Measurements from ENCODE around the gene INKA2. TPM values are rescaled to one million over a fixed set of nuclear protein-coding genes. Genes with fewer than 3 reads are reported as not detected.
"Not testable (repeated sequence)": the region's sequence is repeated elsewhere in the genome, so short reads cannot be mapped to it uniquely, and the experiment has no call there.

INKA2 gene
- total RNA-seq, 1 donor from 2014 or later: 4.9 TPM

GRCh38 chr1:111750856-111751255 is 11.7 kb upstream of the INKA2 start:
- DNase-seq (ENCODE audit: low spot score): no peak

- no peak for DNase-seq (ENCODE audit: low spot score)
These were observed 10.4 kb upstream of the INKA2 start for GRCh38 chr1:111749628-111750027.

DNA sequence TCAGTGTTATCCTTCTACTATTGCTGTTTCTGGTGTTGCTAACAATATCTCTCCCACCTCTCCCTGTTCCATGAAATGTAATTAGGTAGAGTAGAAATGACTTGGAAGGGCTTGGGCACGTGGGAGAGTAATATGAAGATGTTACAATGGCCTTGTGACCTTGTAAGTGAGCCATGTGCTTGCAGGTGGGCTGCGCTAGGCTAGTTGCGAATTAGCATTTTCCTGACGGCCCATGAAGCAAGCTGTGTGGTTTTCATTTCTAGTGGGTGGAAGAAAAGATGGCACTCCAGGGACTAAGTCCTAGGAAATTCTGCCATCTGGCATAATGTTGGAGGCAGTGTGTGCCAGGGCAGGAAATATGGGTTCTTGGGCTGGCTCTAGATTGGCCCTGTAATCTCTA is 8.8 kb upstream of the INKA2 start:
- DNase-seq (ENCODE audit: low spot score): no peak

- peak; percentile 54 for DNase-seq (ENCODE audit: low spot score)
These were observed 8.1 kb upstream of the INKA2 start for GRCh38 chr1:111747282-111747734.

DNA sequence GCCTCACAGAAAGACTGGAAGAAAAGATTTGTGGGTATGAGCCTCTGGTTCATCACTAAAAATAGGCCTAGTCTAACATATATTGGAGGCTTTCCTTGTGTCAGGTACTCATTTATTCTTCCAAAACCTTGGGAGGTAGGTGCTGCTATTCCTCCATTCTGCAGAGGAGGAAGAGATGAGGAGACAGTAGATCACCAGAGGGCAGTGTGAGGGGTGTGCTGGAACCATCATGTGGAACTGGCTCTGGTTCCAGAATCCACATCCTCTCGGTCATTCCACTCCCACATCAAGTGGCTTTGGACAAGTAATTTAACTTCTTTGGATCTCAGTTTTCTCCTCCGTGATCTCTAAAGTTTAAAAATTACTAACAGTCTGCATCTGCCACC is 7.4 kb upstream of the INKA2 start:
- DNase-seq (ENCODE audit: low spot score): no peak

GRCh38 chr1:111745675-111746613 is 6.7 kb upstream of the INKA2 start:
- no peak for DNase-seq (ENCODE audit: low spot score)

DNA sequence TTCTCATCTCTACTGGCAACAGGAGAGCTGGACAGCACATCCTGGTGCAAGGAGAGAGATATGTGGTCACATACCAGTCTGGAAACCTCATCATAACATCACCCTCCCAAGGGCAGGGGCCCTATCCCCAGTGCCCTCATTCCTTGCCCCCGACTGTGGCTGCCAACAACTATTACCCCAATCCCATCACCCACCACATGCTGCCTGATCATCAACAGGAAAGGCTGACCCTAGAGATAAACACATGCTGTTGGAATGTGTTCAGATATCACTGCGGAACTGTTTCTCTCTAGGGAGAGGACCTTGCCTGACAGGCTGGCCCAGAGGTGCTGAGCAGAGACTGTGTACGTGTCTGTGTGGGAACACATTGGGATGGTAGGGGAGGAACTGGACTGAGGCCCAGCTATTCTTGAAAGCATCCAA is 4.5 kb upstream of the INKA2 start:
- DNase-seq (ENCODE audit: low spot score): no peak

- no peak for DNase-seq (ENCODE audit: low spot score)
These were observed 3.8 kb upstream of the INKA2 start for GRCh38 chr1:111742938-111743549.

GRCh38 chr1:111742292-111742691 is 3.1 kb upstream of the INKA2 start:
- DNase-seq (ENCODE audit: low spot score): not testable (repeated sequence)

DNA sequence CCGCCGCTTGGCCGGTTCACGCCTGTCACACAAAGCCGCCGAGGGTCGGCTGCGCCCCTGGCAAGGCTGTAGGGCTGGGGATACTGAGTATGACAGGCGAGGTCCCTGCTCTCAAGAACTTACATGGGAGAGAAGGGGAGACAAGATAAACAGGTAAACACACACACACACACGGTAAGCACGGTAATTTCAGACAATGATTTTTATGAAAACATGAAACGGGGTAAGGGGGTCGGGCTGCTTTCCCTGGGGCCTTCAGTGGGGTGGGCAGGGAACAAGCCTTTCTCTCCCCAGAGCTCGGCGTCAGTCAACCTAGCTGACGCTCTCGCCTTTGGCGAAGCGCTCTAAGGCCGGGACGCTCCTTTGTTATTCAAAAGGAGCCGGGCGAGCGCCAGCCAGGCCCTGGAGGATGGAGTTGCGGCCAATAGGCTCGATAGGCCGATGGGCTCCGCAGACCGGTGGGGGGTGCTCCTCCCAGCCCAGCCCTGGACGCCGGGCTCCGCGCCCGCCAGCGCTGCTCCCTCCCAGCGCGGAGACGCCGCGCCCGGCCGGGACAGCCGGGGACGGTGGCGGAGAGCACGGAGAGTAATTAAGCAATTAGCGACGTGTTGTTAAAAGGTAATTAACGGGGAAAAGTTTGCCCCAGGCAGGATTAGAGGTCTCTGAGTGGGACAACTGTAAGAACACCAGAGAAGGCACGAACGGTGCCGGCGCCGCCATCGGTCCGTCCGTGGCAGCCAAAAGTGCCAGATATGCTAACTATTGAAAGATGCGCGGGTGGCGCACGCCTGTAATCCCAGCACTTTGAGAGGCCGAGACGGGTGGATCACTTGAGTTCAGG is 950 bp upstream of the INKA2 start:
- peak; percentile 54 for DNase-seq (ENCODE audit: low spot score)

DNA sequence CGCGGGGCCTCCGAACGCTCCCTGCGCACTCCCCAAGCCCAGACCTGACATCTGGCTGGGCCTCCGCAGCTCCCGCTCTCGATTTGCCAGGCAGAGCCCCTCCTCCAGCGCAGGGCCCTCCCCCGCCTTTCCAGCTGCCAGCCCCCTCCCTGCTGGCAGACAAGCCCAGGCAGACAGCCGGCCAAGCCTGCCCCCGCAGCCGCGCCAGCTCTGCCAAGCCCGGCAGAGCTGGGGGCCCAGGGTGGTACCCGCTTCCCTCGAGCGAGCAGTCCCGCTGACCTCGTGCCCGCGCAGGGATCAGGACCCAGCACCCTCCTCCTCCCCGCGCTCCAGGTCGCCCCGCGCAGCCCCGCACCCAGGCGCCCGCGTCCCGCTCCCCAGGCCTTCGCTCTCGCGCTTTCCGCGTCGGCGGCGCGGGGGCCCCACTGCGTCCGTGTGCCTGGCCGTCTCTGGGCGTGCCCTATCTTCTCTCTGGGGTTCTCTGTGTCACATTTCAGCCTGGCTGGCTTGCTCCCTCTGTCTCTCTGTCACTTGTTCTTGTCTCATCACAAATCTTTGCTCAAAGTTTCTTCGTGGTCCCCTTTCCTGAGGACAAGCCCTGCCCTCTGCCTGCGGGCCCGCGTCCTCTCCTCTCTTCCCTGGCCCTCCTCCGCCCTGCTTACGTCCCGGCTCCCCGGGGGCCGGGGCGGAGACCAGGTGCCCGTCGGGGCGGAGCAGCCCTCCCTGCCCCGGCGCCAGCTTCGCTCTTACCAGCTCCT is 580 bp downstream of the INKA2 start:
- DNase-seq (ENCODE audit: low spot score): peak; percentile 35

DNA sequence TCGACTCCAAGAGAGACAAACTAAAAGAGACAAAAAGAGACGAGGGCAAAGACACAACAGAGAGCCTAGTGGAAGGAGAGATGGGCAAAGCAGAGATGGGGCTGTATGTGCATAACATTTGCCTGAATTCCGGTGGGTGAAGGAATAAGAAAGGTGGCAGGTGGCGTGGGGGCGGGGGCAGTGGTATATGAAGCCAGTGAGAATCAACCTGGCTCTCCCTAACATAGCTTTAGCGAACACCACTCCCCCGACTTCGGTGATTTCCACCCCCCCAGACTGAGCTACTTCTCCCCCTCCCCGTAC is 1.1 kb downstream of the INKA2 start:
- no peak for DNase-seq (ENCODE audit: low spot score)

GRCh38 chr1:111737216-111738132 is 1.7 kb downstream of the INKA2 start:
- DNase-seq (ENCODE audit: low spot score): no peak

- DNase-seq (ENCODE audit: low spot score): no peak
These were observed 2.5 kb downstream of the INKA2 start for GRCh38 chr1:111736548-111737215.

DNA sequence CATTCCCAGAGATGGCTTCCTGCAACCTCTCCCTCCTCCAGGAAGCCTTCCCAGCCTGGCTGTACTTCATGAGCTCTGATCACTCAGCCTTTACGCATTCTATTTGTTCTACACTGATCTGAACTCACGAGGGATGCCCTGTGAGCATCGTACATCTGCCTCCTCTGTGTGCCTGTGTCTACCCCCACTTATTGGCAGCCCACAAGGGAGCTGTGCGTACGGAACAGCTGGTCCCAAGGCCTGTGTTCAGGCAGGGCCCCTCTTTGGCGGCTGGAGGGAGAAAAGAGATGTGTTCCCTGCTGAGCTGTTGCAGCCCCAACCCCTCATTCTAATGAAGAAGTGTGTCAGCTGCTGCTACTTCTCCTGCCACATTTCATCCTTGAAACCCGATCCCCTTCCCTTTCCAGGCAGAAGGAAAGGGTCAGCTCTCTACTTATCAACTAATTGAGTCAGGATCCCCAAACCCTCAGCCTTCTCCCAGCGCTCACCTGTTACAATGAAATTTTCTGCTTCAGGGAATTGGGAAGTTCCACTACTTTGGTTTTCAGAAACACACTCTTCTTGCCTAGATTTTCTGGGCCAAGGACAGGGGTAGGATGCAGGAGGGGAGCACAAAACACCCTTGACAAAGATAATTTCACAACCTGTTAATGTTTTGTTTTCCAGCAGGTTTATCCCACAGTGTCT is 3.2 kb downstream of the INKA2 start:
- no peak for DNase-seq (ENCODE audit: low spot score)

- DNase-seq (ENCODE audit: low spot score): no peak
These were observed 3.9 kb downstream of the INKA2 start for GRCh38 chr1:111735321-111735720.

DNA sequence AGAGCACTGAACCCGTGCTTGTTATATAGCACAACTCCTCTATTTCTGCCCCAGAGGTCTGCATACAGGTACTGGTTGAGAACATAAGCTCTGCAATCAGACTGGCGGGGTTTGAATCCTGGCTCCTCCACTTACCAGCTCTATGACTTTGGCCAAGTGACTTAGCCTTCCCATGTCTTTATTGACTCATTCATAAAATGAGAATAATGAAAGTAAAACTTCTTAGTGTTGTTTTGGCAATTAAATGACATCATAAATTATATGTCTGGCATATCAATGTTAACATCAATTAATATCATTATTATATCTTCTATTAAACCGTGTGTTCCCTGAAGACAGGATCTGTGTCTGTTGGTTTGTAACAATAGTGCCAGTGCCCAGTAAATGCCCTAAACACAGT is 4.3 kb downstream of the INKA2 start:
- no peak for DNase-seq (ENCODE audit: low spot score)

- no peak for DNase-seq (ENCODE audit: low spot score)
These were observed 4.8 kb downstream of the INKA2 start for GRCh38 chr1:111734426-111734825.

GRCh38 chr1:111733992-111734341 is 5.2 kb downstream of the INKA2 start:
- DNase-seq (ENCODE audit: low spot score): no peak
